Dermis microvascular lymphatic vessel endothelial cell (primary cell): ENCODE measurements around the gene SEMA3E. TPM values are rescaled to one million over a fixed set of nuclear protein-coding genes. Genes with fewer than 3 reads are reported as not detected.

ENCODE experiments used
- DNase-seq, 2 donors: peaks; one replicate each; pipeline versions ENCODE4 v3.0.0 to v3.0.0-alpha.2; 2010; ENCODE audit warnings: low read depth in 2 of 2
- total RNA-seq: library from RNA; depleted of rRNA; stranded (reverse); fragments of >200 nt; gene quantifications from 2 replicates; pipeline ENCODE4 v1.2.1, GENCODE V29; 2014

The SEMA3E gene
- total RNA-seq, 1 donor from 2014 or later, result 0.26 TPM

GRCh38 chr7:83640731-83641537 lies 8.0 kb downstream of the SEMA3E start:
- DNase-seq, result no peak

DNA sequence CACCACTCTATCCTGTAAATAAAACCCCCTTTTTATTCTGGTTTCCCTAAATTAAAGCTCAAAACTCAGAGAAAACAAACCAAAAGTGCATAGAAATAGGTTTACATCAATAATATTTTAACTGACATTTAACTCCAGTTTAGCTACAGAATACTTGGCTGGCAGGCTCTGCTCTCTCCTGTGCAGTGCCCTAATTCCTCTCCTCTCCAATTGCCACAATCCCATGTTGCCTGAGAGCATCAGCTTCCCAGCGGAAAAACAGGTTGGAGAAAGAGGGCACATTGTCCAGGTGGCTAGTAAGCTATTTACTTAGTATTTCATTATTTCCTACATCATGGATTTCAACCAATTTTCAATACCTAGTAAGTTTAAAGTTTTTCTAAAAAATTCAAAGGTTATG lies 8.7 kb downstream of the SEMA3E start:
- DNase-seq, result no peak

DNA sequence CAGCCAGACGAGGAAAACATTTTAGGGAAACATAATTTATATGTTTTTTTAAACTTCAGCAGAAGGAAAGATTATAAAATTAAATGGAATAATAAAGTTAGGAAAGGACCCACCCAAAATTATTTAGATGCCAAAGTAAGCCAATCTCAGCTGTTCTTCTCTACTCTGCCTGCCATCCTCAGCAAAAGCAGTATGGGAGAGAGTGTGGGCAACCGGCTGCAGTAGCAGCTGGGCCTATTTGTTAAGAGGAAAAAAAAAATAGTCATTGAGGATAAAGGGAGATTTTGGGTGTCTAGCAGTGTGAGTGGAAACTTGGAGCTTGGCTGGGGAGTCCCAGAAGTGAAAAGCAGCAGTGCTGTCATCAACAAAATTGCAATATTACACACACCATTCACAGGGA lies 15.4 kb downstream of the SEMA3E start:
- DNase-seq, result no peak

DNA sequence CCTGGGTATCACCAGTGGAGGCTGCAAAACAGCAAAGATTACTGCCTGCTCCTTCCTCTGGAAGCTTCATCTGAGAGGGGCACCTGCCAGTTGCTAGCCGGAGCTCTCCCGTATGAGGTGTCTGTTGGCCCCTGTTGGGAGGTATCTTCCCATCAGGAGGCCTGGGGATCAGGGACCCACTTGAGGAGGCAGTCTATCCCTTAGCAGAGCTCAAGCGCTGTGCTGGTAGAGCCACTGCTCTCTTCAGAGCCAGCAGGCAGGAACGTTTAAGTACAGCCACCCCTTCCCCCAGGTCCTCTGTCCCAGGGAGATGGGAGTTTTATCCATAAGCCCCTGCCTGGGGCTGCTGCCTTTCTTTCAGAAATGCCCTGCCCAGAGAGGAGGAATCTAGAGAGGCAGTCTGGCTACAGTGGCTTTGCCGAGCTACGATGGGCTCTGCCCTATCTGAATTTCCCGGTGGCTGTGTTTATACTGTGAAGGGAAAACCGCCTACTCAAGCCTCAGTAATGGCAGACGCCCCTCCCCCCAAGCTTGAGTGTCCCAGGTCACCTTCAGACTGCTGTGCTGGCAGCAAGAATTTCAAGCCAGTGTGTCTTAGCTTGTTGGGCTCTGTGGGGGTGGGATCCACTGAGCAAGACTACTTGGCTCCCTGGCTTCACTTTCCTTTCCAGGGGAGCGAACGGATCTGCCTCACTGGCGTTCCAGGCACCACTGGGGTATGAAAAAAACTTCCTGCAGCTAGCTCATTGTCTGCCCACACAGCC lies 19.6 kb downstream of the SEMA3E start:
- no peak for DNase-seq

DNA sequence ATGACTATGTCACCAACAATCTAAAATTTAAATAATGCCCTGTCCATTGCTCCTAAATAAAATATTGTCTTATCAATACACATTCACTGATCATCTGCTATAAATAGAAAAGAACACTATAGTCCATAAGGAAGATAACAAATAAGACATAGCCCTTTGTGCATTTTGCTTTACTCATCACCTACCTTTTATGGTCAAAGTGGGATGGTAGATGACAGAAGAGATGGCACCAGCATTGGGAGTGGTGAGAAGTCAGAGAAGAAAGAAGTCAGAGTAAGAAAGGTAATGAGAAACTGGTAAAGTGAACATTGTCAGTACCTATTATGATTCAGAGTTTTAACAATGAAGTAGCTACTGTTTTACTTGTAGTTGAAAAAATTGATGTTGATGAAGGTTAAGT lies 31.1 kb downstream of the SEMA3E start:
- no peak for DNase-seq

- no peak for DNase-seq
These were observed 34.8 kb downstream of the SEMA3E start for GRCh38 chr7:83614112-83614511.

DNA sequence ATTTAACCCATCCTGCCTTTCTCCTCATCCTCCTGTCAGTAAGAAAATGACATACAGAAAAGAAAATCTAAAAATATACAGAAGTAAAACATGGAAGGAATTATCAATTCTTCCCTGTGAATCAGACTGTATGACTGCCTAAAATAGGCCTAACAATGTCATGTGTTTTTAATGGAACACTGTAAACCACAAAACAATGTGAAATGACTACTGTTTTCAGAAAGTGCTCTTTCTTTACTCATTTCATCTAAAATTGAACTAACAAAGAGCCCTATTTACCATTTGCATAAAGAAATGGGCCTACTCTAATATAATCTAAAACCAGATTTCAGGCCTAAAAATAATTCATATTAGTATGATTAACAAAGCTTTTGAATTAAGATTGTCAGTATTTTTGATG lies 35.7 kb downstream of the SEMA3E start:
- DNase-seq, result no peak

DNA sequence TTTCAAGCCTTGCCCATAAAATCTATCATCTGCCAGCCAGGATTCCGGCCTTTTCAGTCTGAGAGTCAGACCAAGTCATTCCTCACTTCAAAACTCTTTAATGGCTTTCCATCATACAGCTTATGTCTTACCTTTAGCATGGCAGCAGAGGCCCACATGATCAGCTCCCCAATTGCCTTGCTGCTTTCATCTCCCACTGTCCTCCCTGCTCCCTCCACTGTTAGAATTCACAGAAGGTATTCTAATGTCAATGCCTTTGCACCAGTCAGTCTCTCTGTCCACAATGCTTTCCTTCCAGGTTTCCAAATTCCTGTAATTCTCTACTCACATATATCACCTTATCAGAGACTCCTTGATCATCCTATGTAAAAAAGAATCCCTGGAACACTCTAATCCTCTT lies 37.2 kb downstream of the SEMA3E start:
- DNase-seq, result no peak

DNA sequence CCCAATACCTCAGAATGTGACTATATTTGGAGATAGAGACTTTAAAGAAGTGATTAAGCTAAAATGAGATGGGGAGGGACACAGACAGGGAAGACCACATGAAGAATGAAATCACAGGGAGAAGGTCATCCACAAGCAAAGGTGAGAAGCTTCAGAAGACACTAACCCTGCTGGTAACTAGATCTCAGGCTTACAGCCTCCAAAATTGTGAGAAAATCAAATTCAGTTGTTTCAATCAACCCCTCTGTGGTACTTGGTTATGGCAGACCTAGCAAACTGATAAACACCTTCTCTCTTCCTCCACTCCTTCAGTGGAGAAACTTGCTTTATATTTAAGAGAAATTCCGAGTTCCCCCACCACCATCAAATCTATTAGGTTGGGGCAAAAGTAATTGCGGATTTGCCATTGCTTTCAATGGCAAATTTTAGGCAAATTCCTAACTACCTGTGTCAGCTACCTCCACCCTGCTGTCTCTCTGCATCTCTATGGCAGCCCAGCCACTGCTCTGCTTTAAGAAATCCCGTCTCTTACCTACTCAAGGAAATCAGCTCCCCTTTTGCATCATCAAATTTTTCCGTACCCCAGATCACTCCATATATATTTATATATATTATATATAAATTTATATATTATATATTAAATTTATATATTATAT lies 38.2 kb downstream of the SEMA3E start:
- DNase-seq, result no peak

- DNase-seq, result no peak
These were observed 40.2 kb downstream of the SEMA3E start for GRCh38 chr7:83608716-83609115.

DNA sequence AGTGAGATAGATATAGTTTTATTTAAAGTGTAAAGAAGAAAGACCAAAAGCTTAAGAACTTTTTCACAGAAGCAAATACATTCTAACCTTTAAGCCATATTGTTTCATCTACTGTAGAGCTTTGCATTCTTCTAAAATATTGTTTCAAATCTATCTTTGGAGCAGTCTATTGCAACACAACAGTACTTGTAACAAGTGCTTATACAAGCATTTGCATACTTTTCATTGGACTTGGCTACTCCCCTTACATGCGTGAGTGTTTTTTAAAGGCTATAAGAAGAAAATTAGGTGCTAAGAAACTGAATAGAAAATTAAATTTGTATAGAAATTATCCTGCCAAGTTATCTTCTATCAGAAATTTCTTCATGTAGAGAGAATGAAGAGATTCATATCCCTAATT lies 45.3 kb downstream of the SEMA3E start:
- no peak for DNase-seq

- no peak for DNase-seq
These were observed 49.8 kb downstream of the SEMA3E start for GRCh38 chr7:83599131-83599530.

- no peak for DNase-seq
These were observed 54.9 kb downstream of the SEMA3E start for GRCh38 chr7:83593921-83594475.

DNA sequence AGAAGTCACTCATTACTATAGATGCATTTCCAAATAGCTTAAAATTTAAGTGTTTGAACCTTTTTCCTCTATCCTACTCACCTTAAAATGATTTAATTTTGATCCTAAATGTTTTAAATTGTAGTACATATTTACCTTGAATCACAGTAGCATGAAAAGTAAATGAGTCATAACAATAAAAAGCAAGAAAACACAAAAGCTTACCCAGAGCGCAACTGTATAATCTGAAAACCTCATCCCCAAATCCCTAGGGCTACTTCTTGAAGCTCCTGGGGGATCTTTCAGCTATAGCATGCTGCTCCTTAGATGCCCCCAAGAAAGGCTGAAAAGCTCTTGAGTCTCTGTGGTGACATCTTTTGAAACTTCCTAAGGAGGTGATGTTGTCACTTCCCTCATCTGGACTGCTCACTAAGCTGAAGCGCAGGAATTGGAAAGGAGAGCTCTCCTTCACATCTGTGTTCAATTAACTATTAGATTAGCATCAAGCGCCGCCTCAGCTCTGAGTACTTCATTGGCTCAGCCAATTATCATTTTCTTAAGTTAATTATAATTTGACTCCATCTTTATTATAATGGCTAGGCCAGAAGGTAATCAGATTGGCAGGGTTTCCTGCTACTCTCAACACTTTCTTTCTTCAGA lies 60.2 kb downstream of the SEMA3E start:
- DNase-seq, result no peak

GRCh38 chr7:83586281-83586680 lies 62.7 kb downstream of the SEMA3E start:
- DNase-seq, result no peak

GRCh38 chr7:83581667-83582435 lies 67.1 kb downstream of the SEMA3E start:
- no peak for DNase-seq

- peak; percentile 28 to 48 for DNase-seq
These were observed 69.2 kb downstream of the SEMA3E start for GRCh38 chr7:83579740-83580139.

DNA sequence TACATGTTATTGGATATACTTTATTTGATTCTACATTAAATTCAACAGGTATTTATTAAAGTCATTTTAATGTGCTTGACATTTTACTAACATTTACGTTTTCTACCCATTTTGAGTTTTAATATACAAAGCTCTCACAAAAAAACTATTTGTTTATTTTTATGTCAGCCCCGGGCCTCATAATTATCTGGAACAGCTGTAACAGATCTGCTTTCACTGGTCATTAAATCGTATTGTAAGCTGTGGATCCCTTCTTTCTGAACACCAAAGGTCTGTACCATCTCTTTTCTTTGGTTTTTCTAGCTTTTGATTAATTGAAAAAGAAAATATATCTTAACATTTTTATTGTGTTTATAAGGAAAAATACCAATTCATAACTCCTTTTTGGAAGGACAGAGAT lies 73.5 kb downstream of the SEMA3E start:
- DNase-seq, result no peak

GRCh38 chr7:83574616-83575015 lies 74.3 kb downstream of the SEMA3E start:
- DNase-seq, result no peak

- DNase-seq, result no peak
These were observed 86.0 kb downstream of the SEMA3E start for GRCh38 chr7:83562960-83563359.

DNA sequence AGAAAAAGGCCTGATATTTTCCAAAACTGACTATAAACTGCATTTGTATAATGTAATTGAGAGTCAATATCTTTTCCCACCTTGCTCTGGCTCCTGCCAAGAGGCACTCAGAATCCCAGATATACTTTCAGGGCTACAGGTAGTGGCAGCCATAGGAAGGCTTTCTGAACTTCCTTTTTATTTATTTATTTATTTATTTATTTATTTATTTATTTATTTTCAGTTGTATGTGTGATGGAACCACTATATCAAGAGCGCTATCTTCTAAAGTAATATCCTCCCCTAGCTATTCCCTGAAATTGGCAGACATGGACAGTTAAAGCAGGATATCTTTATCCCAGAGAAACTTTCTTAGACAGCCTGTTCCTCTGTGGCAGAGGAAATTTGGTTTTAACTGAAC lies 86.7 kb downstream of the SEMA3E start:
- no peak for DNase-seq
